ENCODE results near the gene CAPZB.

The CAPZB gene

DNA sequence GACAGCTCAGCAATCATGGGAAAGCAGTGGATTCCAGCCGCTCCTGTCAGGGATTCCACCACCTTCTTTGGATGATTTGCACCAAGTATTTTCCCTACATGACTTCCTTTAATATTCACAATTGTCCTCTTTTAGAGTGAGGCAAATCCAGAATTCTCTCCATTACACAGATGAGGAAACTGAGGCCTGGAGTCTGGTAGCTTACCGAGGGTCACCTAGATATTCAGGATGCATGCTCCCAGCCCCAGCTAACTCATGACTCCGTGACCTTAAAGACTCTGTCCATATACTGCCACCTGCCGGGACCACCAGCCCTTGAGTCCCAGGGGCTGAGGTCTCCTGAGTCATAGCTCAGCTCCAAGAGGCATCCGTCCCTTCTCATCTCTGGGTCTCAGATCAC is 80.6 kb downstream of the CAPZB start:
- DNase-seq, result no peak

DNA sequence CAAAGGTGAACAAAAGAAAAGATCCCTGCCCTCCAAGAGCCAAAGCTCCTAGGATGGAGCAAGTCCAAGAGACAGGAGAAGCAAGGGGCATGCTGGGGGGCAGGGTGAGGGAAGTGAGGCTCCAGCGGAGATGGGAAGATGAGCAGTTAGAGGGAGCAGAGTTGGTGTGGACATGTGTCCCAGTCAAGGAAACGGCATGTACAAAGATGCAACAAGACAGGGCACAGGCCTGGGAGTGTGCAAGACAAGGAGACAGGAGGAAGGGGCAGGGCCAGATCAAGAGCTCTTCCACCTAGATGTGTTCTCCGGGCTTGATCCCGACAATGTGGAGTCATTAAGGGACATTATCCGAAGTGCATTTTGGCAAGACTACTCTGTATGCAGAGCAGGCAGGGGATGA is 82.1 kb downstream of the CAPZB start:
- no peak for DNase-seq

DNA sequence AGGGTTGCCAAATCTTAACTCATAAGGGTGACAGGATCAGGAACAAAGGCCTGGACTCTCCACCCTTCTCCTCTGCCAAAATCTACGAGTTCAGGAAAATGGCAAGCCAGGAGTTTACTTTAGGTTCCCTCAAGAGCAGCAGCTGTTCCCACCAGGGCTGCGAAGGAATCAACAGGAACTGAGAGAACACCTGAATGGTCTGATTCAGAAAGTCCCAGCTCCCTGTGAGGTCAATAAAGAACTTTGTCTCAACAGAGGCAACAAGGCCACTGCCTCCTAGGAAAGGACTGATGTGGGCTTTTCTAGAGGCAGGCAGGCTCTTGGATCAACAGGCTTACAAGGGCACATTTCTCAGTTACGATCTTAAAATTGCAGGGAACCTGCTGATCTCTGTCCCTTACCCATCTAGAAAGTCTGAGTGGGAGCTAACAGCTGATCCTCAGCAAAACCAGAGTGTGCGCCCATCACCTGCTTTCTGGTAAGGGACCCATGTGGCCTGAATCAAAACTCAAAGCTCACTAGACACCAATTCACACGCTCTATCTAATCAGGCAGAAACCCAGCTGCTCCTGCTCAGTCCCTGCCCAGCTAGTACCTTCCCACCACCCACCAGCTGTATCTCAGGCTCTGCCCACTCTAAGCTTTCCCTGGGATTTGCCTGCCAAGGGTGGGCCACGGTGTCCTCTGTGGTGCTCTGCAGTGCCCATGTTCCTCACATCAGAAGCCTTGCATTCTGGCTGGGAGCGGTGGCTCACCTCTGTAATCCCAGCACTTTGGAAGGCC is 83.1 kb downstream of the CAPZB start:
- DNase-seq, result no peak

DNA sequence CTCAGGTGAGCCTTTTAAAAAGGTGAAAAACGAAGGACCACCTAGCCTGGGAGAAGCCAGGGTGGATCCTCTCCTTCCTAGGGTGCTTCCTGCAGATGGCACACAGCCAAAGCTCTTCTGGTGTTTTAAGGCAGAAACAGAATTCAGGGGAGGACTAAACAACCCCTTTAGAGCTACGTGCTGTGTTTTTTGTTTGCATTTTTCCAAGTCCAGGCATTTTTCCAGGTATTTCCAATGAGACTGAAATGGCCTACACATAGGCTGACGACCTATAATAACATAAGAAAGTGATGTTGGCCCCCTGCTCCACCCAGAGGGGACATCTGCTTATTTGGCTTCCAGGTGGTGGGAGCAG is 83.8 kb downstream of the CAPZB start:
- no peak for DNase-seq

DNA sequence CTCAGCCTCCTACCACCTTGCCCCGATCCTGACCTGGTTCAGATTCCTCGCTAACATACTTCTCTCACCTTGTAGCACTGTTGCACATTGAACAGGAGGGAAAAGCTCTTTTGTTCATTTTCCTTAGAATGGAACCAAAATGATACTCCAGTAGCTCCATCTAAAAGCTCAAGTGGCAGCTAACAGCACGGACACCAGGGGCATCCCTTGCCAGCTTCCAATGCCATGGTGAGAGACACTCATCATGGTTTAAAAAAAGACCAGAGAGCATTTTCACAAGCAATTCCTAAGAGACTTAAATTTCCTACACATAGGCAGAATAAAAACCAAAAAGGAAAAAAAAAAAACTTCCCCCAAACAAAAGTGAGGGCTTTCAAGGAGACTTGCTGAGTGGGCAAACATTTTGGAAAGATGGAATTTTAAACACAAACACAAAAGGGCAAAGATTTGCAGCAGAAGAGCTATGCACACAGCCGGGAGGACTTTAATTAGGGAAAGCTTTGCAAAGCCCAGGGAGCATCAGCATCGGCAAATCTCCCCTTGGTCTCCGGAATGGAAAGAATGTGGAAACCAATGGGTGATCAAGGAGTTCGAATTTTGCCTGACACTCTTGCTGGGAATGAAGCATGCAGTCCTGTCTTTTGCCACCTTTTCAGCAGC is 84.3 kb downstream of the CAPZB start:
- no peak for DNase-seq

DNA sequence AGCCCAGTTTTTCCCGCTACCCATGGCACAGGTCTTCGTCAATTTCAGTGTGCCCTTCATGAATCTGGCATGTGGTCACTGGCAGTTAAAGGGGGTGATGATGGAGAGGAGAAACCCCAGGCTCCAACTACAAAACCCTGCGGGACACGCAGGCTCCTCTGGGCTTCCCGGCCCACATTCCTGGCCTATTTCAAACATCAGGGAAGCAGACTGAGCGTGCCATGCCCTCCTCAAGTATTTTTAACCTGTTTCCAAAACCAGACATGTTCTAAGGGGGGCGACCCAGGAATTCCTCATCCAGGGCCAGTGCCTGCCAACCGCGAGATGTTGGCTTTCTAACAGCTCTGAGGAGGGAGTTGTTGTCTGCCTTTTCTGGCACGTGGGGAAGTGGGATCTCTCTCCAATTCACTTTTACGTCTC is 85.1 kb downstream of the CAPZB start:
- DNase-seq, result no peak

DNA sequence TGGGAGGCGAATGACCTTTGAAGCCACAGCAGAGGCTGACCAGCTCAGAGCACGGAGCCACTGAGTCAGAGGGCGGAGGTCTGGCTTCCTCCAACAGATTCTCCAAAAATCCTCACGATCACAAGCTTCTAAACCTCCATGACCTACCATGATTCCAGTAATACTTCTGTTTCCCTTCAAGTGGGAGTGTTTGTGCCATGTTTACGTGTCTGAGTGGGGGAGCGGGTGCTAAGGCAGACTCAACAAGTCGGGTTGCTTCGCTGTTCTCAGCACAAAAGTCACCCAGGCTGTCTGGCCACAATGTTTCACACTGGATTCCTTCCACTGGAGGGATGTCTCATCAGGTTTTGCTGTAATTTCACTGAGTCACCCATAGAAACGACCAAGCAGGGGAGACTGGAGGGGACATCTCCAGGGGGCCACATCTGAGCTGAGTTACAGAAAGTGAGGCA is 87.0 kb downstream of the CAPZB start:
- DNase-seq, result no peak

DNA sequence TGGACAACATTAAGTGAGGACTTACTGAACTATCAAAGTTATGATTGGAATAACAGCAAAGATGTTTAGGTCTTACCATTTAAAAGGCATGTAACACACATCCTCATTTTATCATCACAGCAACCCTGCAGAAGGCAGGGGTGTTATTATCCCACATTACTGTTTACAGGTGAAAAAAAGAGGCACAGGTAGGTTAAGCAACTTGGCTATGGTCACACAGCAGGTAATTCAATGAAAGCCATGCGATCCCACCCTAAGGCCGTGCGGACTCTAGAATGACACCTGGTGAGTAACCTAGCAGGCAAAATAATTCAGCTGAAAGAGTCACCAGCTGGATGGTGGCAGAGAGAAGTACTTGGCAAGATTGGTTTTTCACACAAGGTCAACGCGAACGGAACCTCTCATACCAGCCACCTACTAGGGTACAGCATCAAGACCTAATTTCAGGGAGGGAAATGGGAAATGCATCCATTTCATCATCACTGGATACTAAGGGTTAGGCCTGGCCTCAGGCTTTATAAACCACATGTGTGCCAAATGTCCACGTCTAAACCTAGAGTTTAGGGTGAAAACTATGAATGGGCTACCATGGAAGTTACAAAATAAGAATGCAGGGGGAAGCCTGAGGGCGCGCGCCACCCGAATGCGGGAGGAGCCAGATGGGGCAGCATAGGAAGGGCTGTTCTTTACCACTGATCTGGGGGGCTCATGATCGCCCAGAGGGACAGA is 88.0 kb downstream of the CAPZB start:
- DNase-seq, result no peak

DNA sequence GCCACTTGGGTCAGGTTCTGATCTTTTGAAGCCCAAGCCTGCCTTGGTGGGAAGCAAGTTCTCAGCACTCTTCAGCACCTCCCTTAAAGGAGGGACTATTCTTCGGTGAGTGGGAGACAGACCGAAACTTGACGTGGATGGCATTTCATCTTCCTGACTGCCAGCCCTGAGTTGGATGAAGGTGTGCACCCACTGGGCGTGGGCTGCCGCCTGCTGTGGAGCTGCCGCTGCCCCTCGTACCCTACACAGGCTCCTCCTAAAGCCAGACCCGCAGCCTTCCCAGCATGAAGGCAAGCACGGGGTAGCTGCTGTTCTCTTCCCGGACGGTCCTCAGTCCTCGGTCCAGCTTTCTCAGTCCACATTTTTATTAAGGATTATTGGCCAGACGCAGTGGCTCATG is 89.1 kb downstream of the CAPZB start:
- DNase-seq, result no peak

DNA sequence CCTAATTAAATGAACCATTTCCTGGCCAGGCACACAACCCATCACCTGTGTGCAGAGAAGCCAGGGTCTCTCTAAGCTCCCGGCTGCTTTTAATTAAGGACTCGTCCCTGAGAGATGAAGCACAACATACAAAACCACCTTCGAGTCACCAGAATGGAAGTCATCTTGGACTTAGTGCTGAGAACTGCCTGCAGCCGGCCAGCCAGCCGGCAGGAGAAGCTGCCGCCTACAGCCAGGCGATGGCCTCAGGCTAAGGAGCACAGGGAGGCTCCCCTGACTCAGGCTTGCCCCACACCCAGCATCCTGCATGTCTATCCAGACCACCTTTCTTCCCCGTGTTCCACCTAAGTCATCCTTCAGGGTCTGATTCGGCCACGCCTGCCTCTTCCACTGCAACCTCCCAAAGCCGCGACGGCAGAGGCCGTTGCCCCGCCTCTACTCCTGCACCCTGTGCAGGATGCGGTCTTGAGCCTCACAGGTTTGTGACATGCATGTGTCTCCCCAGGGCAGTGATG is 89.6 kb downstream of the CAPZB start:
- no peak for DNase-seq

DNA sequence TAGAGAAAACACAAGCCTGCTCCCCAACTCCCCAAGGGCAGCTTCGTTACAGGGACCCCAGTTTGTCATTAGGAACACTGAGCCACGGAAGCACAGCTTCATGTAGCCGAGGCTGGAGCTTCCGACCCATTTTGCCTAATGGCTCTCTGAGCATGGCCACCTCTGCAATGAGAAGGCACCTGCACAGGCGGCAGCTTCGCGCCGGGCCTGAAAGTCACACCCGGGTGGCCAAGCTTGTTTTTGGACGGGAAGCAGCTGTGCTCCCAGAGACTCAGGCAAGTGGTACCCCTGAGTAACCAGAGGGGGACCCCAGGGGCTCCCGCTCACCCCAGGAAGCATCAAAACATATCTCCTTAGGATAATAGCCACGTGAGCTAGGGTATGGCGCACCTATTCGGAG is 92.3 kb downstream of the CAPZB start:
- no peak for DNase-seq

DNA sequence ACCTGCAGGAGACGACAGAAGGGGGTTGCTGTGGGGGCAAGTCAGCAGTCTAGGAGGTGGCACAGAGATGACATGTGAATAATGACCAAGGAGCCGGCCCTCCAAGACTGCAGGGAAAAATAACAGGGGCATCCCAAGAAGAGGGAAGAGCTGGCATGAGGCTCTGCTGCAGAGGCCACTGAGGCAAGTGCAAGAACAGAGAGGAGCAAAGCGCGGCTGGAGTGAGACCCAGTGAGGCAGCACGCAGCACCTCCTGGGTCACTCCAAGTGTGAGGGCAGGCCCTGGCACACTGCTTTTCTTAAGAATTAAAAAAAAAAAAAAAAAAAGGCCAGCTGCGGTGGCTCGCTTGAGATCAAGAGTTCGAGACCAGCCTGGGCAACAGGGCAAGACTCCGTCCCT is 93.1 kb downstream of the CAPZB start:
- DNase-seq, result no peak

DNA sequence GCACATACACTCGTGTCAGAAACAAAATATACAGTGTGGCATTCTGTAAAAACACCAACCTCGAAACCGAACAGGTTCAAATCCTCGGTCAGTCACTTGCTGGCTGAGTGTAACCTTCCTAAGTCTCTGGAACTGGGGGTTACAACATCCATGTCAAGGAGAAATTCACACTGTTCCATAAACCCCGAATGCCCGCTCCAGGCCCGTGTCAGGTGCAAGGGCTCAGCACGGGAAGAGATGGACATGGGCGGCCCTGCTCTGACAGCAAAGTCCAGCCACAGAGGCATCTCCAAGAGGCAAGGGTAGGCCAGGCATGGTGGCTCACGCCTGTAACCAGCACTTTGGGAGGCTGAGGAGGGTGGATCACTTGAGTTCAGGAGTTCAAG is 93.8 kb downstream of the CAPZB start:
- no peak for DNase-seq

DNA sequence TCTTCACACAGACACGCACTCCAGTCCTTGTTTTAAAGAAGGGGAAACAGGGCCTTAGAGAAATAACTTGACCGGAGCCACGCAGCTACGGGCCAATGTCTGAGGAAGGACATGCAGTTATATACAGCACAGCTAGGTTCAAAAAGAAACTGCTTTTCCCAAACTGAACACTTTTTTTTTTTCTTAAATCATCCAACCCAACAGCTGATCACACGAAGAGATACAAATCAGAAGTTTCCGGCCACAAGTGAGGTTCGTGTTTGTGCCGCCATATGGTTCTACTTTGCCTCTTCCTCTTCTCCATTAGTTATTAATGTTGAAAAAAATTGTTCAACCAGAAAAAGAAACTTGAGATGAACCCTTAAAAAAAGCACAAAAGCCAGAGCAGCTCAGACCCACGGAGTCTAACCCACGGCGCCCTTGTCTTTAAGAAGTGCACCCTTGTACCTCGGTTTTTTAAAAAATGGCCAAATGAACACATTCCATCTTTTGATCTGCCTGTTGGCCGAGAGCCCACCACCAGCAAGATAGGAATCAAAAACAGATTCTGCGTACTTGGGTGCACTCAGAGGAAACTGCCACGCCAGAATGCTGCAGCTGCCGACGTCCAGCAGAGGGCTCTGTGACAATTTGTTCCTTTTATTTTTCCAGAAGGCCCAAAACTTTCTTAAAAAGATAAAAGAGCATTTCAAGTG is 94.3 kb downstream of the CAPZB start:
- no peak for DNase-seq

DNA sequence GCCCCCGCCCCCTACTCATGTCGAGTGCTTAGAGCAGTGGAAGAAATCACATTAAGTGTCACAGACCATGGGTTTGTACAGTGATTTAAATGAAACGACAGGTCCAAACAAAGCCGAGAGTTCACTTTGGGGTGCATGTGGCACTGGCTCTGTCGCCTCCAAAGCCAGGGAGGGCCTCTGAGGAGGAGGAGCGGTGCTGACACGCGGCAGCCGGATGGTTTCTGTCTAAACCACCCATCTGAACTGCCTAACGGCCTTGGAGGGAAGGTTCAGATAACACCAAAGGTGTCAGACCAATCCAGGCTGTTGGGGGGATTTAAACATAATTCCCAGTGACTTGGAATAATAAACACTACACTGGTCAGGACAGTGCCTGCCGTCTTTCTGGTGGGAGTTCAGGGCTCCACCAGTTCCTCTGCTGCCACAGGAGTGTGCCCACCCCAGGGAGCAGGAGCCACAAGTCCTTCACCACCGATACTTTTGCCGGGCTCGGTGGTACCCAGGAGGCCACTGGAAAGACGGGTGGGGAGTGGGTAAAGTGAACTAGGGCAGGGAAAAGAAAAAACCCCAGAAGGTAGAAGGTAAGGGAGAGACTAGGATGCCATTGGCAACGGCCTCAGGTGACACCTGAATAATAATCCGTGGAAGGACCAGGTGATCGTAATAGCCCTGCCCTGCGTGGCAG is 95.0 kb downstream of the CAPZB start:
- no peak for DNase-seq

DNA sequence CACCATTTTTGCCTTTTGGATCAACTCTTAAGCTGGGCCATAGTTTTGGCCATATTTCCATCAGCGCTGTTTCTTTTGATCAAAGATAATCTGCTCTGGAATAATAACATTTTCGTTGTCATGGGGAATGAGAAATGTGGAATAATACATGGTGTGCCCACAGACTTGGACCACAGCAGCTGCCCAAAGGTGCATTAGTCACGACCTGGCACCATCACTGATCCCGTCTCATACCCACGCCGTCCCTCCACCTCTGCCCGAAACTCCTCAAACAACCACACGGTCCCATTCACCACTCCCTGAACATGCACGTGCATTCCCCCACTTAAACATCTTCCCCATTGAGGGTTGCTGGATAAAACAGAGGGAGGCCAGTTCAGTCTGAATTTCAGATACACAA is 96.4 kb downstream of the CAPZB start:
- no peak for DNase-seq

DNA sequence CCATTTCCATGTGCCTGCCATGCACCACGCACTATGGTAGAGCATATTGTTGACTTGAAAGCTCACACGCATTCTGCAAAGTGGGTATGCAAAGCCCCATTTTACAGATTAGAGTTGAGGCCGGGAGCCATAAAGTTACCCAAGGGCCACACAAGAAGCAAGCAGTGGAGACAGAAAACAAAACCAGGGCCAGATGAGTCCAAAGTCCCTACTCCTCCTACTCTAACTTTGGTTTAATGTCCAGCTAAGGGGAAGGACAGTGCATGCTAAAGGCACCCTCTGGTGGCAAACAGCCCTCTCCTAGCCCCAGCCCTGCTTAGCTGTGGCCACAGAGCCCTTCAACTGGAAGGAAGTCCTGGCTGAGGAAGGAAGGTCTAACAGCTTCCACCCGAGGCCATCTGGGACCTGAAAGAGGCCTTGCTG is 98.3 kb downstream of the CAPZB start:
- no peak for DNase-seq

DNA sequence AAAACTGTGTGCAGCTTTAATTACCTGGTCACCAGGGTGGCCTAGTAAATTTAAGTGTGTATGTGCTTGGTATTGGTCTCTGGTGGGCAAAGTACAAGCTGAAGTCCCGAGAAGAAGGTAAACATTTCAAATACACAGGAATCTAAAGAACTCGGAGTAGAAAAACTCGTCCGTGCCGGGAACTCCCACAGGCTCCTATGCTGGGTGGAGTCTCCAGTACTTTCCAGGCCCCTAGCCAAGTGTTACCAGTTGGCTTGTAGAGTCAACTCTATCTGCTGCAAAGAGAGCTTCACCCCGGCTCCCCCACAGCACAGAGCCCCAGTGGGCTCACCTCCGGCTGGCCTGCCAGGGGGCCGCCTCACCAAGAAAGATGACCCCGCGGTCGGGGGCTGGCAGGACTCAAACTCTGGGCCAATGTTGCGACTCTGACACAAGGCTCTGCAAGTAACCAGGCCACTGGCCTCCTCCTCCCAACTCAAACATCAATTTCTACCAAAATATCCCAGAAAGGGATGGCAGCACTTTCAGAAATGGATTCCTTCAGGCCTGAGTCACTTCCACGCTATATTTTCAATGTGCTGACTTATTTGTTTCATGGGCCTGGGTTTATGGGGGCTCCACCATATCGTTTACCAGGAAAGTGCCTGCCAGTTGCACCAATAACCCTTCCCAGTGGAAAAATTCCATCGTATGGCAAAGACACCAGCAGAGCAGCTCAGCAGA is 99.3 kb downstream of the CAPZB start:
- DNase-seq, result no peak

DNA sequence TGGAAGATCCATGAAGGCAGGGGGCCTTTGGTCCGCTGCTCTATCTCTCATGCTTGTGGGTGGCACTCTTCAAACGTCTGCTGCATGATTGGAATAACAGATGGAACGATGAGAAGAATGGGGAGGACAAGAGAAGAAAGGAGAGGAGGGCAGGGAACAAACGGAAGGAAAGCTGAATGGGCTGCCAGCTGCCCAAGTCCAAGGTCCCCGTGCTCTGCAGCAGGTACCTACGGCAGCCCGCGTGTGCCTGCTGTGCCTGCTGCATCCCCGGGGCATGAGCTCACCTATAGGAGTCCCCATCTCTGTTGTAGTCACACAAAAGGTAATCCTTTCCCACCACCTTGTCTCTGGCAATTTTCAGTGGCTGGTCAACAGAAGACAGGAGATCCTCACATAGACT is 100.1 kb downstream of the CAPZB start:
- no peak for DNase-seq

DNA sequence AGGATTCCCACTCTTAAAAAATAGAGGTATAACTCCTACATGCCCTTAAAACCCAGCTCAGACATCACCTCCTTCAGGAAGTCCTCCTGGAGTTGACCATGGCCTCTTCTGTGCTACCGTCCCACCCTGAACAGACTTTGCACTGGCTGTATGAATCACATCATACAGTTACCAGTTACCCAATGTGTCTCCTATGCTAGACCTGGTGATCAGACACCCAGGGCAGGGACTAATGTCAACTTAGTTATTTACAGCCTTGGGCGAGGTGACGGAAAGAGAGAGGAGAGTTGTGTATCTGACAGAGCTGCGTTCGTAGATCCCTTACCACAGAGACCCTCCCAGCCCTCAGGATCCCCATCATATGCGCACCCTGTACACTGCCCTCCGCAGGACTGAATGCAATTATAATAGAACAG is 100.6 kb downstream of the CAPZB start:
- no peak for DNase-seq

DNA sequence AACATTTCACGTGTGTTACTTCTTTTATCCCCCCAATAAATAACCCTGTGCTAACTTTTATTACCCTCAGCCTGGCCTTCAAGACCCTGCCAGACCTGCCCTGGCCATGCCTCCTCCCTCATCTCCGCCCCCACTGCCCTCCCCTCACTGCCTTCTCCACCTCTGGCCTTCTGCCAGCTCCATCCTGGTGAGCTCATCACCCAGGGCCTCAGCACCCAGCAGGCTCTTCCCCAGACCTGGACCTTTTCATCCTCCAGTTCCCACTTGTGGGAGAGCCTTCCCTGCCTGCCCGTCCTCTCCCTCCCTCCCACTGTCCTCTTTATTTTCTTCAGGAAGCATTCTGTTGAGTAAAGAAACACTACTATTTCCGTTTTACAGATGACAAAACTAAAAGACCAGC is 101.2 kb downstream of the CAPZB start:
- DNase-seq, result no peak

DNA sequence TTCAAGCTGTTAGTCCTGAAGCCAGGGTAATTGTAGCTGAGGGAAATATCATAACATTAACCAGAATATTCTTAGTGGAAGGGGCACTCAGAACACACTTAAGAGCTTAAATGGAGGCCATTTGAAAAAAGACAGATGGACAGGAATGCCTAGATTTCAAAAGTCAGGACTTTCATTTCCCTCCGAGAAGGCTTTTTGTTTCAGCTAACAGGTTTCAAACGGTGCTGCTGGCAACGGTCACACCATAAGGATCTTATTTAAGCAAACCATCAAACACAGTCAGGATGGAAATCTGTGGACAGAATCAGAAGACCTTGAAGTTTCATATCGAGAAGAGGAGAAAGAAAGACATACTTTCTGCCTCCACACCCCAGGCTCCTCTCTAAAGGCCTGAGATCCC is 103.1 kb downstream of the CAPZB start:
- no peak for DNase-seq

All from NCI-H524 treated with DMSO at 0.1 percent for 48 hours (cell line).